Stimulated activated CD4-positive, alpha-beta T cell treated with anti-CD3 and anti-CD28 coated beads, Interleukin-4, amount 100 ng/mL, for 48 hours (primary cell): ENCODE data around the gene CASP12.

Source experiments
- DNase-seq, 2 donors: peaks; one replicate each; pipeline ENCODE4 v3.0.0-alpha.2; 2020; ENCODE audit warnings: low read depth in 2 of 2

CASP12 gene

GRCh38 chr11:104892723-104893511, 5.3 kb downstream of the CASP12 start:
- DNase-seq: no peak

GRCh38 chr11:104891135-104891534, 7.1 kb downstream of the CASP12 start:
- DNase-seq: no peak

- no peak for DNase-seq
Observed at GRCh38 chr11:104883342-104883741, 14.9 kb downstream of the CASP12 start.

- DNase-seq: no peak
Observed at GRCh38 chr11:104881117-104881794, 17.0 kb downstream of the CASP12 start.

GRCh38 chr11:104879514-104880190, 18.6 kb downstream of the CASP12 start:
- no peak for DNase-seq

GRCh38 chr11:104876861-104877431, 21.3 kb downstream of the CASP12 start:
- DNase-seq: no peak

GRCh38 chr11:104876324-104876723, 21.9 kb downstream of the CASP12 start:
- DNase-seq: no peak

- no peak for DNase-seq
Observed at GRCh38 chr11:104873252-104873651, 25.0 kb downstream of the CASP12 start.

- no peak for DNase-seq
Observed at GRCh38 chr11:104872393-104872792, 25.9 kb downstream of the CASP12 start.

- no peak for DNase-seq
Observed at GRCh38 chr11:104870910-104871309, 27.4 kb downstream of the CASP12 start.

- no peak for DNase-seq
Observed at GRCh38 chr11:104866815-104867214, 31.4 kb downstream of the CASP12 start.

GRCh38 chr11:104858882-104859775, 39.1 kb downstream of the CASP12 start:
- DNase-seq: no peak

- DNase-seq: no peak
Observed at GRCh38 chr11:104856607-104857006, 41.7 kb downstream of the CASP12 start.

- DNase-seq: no peak
Observed at GRCh38 chr11:104855965-104856364, 42.3 kb downstream of the CASP12 start.

GRCh38 chr11:104853276-104853675, 45.0 kb downstream of the CASP12 start:
- DNase-seq: no peak

- DNase-seq: no peak
Observed at GRCh38 chr11:104852811-104853210, 45.4 kb downstream of the CASP12 start.

- no peak for DNase-seq
Observed at GRCh38 chr11:104846216-104846615, 52.0 kb downstream of the CASP12 start.

- DNase-seq: no peak
Observed at GRCh38 chr11:104844451-104844850, 53.8 kb downstream of the CASP12 start.

- no peak for DNase-seq
Observed at GRCh38 chr11:104843150-104843836, 55.0 kb downstream of the CASP12 start.

GRCh38 chr11:104841973-104842525, 56.2 kb downstream of the CASP12 start:
- no peak for DNase-seq
